SKM-1 treated with dmso at 0.1 percent for 144 hours (cell line): ENCODE measurements around the gene FAM131B.

Experiments used
- DNase-seq: peaks from one replicate; lab custom pipeline; 2025; ENCODE audit not compliant: unreplicated experiment; lab: John Stamatoyannopoulos, UW

The FAM131B gene

GRCh38 chr7:143383642-143383957 lies 21.1 kb upstream of the FAM131B start:
- no peak for DNase-seq

GRCh38 chr7:143382791-143383641 lies 20.5 kb upstream of the FAM131B start:
- DNase-seq: no peak

GRCh38 chr7:143382126-143382790 lies 19.7 kb upstream of the FAM131B start:
- no peak for DNase-seq

GRCh38 chr7:143381427-143382125 lies 19.1 kb upstream of the FAM131B start:
- no peak for DNase-seq

- DNase-seq: peak; percentile 92
Observed at GRCh38 chr7:143380646-143381426, 18.3 kb upstream of the FAM131B start, which contains the start of gene ZYX. Gene ZYX, plus strand, starts transcription at chr7:143381345. Its CDS starts 227 bp downstream, at chr7:143381572.

- peak; percentile 78 for DNase-seq
Observed at GRCh38 chr7:143380260-143380645, 17.7 kb upstream of the FAM131B start.

GRCh38 chr7:143379611-143380259 lies 17.2 kb upstream of the FAM131B start:
- DNase-seq: peak; percentile 55

- peak; percentile 41 for DNase-seq
Observed at GRCh38 chr7:143376396-143376795, 13.9 kb upstream of the FAM131B start.

- DNase-seq: peak; percentile 71
Observed at GRCh38 chr7:143375298-143376034, 13.0 kb upstream of the FAM131B start.

- DNase-seq: peak; percentile 51
Observed at GRCh38 chr7:143374561-143374960, 12.0 kb upstream of the FAM131B start.

- no peak for DNase-seq
Observed at GRCh38 chr7:143373255-143373794, 10.8 kb upstream of the FAM131B start.

- DNase-seq: peak; percentile 70
Observed at GRCh38 chr7:143372070-143372469, 9.6 kb upstream of the FAM131B start.

- no peak for DNase-seq
Observed at GRCh38 chr7:143369678-143370651, 7.5 kb upstream of the FAM131B start.

- no peak for DNase-seq
Observed at GRCh38 chr7:143368387-143368786, 5.9 kb upstream of the FAM131B start.

- no peak for DNase-seq
Observed at GRCh38 chr7:143367972-143368371, 5.5 kb upstream of the FAM131B start.

GRCh38 chr7:143363016-143363937 lies 764 bp upstream of the FAM131B start:
- no peak for DNase-seq

GRCh38 chr7:143361552-143362130 lies 872 bp downstream of the FAM131B start:
- DNase-seq: no peak
